Renal pelvis (tissue), 12 donors: ENCODE data around the gene WFIKKN2. TPM values are rescaled to one million over a fixed set of nuclear protein-coding genes. Genes with fewer than 3 reads are reported as not detected.
"Not testable (repeated sequence)": the region's sequence is repeated elsewhere in the genome, so short reads cannot be mapped to it uniquely, and the experiment has no call there.

ENCODE experiments used
- DNase-seq: peaks from one replicate; pipeline ENCODE4 v3.0.0-alpha.2; 2013
- long read RNA-seq, 16 experiments: transcript quantifications; one replicate each; lab custom pipeline, GENCODE V29; 2026
- polyA plus RNA-seq, 3 donors: library from polyadenylated mRNA; unstranded; fragments of 120-200 nt; gene quantifications; one replicate each; pipeline ENCODE4 v1.2.1, GENCODE V29; 2013; ENCODE audit not compliant: insufficient read length in 3 of 3

Gene WFIKKN2, protein sequence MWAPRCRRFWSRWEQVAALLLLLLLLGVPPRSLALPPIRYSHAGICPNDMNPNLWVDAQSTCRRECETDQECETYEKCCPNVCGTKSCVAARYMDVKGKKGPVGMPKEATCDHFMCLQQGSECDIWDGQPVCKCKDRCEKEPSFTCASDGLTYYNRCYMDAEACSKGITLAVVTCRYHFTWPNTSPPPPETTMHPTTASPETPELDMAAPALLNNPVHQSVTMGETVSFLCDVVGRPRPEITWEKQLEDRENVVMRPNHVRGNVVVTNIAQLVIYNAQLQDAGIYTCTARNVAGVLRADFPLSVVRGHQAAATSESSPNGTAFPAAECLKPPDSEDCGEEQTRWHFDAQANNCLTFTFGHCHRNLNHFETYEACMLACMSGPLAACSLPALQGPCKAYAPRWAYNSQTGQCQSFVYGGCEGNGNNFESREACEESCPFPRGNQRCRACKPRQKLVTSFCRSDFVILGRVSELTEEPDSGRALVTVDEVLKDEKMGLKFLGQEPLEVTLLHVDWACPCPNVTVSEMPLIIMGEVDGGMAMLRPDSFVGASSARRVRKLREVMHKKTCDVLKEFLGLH
- polyA plus RNA-seq, result 1 to 10 TPM in 2 of 3 donors, under 1 TPM in 1; 0.70 to 1.2 (median 1.1) TPM
- long read RNA-seq, donor 1, result 0 reads
- long read RNA-seq, donor 2, partial matches to known transcripts, result 0 of 1 reads
- long read RNA-seq, donor 2, other reads (novel, unspliced or antisense), result 0 of 1 reads
- long read RNA-seq, donor 3, result 0 reads
- long read RNA-seq, donor 4, result 0 reads
- long read RNA-seq, donor 5, partial matches to known transcripts, result 0 of 1 reads
- long read RNA-seq, donor 5, other reads (novel, unspliced or antisense), result 0 of 1 reads
- long read RNA-seq, donor 6, result 0 reads
- long read RNA-seq, donor 7, result 0 reads
- long read RNA-seq, donor 8, partial matches to known transcripts, result 0 of 2 reads
- long read RNA-seq, donor 8, other reads (novel, unspliced or antisense), result 0 of 2 reads
- long read RNA-seq, donor 9, partial matches to known transcripts, result 0 of 1 reads
- long read RNA-seq, donor 9, other reads (novel, unspliced or antisense), result 0 of 1 reads
- long read RNA-seq, donor 10, partial matches to known transcripts, result 0 of 1 reads
- long read RNA-seq, donor 10, other reads (novel, unspliced or antisense), result 0 of 1 reads
- long read RNA-seq, donor 11, result 0 reads
- long read RNA-seq, donor 12, partial matches to known transcripts, result 0 of 1 reads
- long read RNA-seq, donor 12, other reads (novel, unspliced or antisense), result 0 of 1 reads
- long read RNA-seq, donor 13, partial matches to known transcripts, result 0 of 1 reads
- long read RNA-seq, donor 13, other reads (novel, unspliced or antisense), result 0 of 1 reads
- long read RNA-seq, donor 14, result 0 reads
- long read RNA-seq, donor 15, result 0 reads
- long read RNA-seq, donor 16, result 0 reads

DNA sequence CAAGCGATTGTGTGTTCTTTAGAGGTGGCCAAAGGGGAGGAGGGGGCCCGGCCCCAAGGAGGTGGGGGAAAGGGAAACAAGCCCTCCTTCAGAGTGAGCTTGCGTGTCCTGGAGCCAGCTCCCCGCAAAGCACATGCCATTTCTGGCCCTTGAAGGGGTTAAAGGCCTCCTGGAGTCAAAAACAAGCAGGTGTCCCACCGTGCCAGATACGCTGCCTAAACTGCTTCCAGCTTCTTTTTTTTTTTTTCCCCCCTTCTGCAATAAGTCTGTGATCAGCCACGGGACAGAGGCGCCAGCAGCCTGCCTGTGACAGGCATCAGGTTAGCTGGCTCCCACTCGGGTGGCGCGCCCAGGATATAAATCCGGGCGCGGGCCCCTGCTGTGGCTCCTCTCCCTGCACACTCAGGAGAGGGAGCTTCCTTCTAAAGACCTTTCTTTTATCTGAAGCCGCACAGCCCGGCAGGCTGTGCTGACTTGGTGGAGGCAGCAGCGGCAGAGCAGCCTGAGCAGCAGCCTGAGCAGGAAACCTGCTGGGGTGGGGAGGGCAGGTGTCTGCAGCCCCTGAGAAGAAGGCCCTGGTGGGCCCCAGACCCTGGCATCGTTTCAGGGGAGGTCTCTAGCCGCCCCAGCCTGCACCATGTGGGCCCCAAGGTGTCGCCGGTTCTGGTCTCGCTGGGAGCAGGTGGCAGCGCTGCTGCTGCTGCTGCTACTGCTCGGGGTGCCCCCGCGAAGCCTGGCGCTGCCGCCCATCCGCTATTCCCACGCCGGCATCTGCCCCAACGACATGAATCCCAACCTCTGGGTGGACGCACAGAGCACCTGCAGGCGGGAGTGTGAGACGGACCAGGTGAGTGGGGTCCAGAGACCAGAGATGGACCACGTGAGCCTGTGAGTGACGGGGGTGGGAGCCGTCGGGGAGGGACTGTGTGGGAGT lies at the start of gene WFIKKN2:
TSS of gene WFIKKN2 (plus strand) at position 286 of the 934 bp plus-strand sequence. CDS start at position 638, 352 bp downstream.
- no peak for DNase-seq

DNA sequence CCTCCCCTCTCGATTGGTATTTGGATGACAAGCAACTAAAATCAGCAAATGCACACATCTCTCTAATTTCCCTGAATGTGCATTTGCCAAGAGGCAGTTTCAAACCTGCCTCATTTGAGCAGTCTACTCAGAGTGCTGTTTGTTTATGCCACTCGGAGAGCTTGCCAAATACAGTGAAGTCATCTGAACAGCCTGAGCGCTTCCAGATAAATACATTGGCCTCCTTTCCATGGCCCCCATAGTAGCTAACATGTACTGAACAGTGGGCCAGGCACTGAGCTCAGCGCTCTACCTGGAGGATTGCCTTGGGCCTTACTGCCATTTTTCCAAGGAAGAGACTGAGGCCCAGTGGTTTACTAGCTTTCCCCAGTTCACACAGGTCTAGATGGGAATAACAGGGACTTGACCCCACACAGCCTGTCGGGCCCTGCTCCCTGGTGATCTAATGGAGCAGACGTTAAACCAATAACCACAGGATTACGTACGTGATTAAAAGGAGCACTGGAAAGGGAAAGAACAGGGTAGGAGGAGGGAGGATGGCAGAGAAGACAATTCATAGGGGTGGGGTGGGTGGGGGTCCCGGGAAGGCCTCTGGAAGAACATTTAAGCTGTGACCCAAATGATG lies 49.3 kb upstream of the WFIKKN2 start:
- DNase-seq, result no peak

DNA sequence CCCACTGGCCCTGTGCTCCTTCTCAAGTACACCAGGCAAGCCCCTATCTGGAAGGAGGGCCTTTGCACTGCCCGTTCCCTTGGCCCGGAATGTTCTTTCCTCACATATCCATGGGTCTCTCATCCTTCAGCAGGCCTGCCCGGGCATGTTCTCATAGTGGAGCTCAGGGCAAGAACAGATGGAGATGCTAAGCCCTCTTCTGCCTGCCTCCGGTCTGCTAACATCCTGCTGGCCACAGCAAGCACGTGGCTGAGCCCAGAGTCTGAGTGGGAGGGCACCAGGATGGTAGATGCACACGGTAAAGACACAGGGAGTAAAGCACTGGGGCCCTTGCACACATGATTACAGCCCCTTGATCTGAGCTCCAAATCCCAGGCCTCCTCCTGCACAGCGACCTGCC lies 48.3 kb upstream of the WFIKKN2 start:
- no peak for DNase-seq

DNA sequence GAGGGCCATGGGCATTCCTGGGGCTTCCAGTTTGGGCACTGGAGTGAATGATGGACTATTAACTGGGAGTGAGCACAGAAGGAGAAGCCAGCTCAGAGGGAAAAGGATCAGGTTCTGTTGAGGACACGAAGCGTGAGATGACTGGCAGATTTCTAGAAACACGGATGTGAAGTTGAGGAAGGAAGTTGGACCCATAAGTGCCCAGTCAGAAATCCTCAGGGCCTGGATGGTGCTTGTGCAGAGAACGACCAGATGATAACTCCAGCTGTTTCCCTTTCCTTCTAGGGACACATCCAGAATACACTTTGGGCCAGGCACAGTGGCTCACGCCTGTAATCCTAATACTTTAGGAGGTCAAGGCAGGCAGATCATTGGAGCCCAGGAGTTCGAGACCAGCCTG lies 44.8 kb upstream of the WFIKKN2 start:
- DNase-seq, result no peak

DNA sequence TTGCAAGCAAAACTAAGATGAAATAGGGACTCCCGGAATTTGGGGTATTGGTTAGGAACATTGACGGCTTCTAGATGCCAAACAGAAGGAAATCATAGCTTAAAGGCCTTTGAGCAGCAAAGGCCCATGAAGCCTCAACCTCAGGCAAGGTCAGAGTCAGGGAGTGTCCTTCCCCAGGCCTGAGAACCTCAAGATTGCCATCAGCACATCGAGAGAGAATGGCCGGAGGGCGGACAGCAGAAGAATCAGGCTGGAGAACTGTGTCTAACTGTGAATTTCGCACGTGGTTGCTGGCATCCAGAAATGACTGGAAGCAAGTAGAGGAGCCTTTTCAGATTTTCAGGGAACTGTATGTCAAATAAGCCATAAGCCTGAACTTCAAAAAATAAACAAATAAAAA lies 43.3 kb upstream of the WFIKKN2 start:
- DNase-seq, result no peak

DNA sequence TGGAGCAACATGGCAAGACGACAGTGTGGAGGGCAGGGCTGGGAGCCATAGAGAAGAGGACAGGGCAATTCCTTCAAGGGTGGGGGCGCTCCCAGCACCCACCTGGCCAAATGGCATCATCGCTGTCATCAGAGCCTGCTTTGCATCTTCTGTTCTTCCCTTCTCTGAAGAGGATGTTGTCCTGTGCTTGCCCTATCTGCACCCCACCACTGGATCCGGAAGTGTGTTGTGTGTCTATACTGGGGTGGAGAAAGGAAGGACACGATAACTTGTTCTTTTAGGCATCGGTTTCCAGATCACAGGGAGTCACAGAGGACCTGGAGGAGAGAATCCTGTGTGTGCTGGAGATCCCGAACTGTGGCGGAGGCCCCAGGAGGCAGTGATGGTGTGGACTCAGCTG lies 42.4 kb upstream of the WFIKKN2 start:
- DNase-seq, result no peak

DNA sequence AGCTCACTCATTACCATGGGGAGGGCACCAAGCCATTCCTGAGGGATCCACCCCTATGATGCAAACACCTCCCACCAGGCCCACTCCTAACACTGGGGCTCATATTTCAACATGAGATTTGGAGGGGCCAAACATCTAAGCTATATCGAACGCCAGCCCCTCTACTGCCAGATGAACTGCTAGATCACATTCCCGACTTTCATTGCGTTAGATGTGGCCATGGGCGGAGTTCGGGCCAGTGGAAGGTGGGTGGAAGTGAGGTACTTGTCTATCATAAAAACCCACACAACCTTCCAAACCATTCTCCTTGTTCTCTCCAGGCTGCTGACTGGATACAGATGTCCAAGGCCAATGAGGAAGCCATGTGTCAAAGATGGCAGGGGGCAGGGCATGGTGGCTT lies 41.0 kb upstream of the WFIKKN2 start:
- no peak for DNase-seq

DNA sequence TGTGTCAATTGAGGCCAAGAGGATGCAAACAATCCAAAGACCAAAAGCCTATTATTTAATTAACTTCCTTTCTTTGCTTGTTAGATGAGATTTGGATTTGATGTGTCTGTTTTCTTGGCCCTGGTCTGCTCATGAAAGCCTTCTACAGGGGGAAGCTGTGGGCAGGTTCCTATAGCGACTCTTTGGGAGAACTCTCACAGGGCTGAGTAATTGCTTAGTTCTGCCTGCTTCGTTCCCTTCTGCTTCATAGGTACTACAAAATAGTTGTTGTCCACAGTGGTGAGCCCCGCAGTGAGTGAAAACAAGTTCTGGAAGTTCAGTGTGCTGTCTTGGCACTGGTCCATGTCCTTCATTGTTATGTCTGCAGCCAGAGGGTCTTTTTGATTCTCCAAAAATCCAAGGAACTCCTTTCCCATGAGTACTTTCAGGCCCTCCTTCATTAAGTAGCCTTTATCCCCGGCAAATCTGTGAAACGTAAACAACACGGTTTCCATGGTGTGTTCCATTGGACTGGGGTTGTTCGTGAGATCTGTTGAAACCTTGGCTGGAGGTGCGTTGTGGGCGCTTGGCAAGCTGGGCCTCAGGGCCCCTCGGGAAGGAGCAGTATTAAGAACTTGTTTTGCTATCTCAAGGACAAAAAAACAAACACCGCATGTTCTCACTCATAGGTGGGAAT lies 38.1 kb upstream of the WFIKKN2 start:
- DNase-seq, result no peak

DNA sequence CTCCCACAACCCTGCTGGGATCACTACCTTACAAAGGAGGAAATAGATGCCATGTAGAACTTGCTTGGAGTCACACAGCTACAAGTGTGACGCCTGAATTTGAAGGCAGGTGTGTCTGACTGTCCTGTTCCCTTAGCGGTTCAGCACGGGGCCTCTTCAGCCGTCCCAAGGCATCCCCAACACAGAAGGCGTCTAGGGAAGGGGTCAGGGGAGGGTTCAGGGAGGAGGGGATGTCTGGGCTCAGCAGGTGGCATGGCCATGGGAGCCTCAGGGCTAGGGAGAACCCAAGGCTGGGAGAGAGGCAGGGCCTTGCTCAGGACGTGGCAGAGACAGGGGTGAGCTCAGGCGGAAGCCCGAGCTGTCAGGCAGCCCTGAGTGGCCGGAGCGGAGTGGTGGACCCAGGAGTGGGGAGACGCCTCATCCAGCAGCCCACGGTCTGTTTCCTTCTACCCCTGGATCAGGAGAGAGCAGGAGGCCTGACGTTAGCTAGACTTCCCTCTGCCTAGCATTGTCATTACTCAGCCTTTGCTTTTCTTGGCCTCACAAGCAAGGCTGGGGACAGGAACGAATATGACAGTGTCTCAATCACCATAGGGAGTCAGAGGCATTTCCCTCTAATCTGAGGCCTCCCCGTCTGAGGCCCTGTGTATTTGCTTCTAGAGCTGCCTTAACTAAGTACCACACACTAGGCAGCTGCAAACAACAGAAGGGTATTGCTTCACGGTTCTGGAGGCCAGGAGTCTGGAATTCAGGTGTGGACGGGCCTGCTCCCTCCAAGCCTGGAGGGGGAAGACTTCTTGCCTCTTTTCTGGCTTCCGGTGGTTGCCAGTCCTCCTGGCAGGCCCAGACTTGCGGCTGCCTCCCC lies 36.7 kb upstream of the WFIKKN2 start:
- DNase-seq, result no peak

DNA sequence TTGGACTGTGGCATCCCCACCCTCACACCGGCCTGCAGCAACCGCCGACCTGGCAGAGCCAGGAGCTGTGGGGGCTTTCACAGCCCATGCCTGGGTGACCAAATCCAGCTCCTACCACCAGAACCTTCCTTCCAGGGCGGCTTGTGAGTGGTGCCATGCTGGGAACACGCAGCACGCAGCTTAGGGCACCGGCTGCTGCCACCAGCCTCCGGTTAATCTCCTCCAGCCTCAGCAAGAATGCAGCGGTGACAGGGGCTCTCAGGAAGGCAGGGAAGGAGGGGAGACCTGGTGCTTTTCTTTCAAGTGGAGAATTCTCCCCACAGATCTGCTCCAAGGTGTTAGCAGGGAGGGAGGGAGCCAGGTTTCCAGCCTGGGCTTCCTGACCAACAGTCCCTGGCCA lies 35.8 kb upstream of the WFIKKN2 start:
- no peak for DNase-seq

DNA sequence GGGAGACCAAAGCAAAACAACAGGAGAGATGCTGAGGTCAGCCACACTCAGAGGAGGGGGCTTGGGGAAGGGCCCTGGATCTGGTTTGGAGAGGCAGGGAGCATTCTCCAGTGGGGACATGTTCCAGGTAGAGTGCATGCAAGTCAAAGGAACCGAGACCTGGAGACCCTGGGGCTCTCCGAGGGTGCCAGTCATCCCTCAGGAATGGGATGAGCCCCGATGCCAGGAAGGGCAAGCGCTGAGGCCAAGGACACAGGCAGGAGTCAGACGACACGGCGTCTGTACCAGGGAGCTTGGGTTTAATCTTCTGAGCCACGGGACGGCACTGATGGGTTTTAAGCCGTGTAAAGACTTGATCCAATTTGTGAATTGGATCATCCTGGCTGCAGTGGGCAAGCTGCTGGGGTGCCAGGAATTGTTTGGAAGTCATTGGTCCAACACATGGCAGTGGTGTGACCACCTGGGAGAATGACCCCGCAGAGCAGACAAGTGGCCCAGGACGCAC lies 35.1 kb upstream of the WFIKKN2 start:
- no peak for DNase-seq

DNA sequence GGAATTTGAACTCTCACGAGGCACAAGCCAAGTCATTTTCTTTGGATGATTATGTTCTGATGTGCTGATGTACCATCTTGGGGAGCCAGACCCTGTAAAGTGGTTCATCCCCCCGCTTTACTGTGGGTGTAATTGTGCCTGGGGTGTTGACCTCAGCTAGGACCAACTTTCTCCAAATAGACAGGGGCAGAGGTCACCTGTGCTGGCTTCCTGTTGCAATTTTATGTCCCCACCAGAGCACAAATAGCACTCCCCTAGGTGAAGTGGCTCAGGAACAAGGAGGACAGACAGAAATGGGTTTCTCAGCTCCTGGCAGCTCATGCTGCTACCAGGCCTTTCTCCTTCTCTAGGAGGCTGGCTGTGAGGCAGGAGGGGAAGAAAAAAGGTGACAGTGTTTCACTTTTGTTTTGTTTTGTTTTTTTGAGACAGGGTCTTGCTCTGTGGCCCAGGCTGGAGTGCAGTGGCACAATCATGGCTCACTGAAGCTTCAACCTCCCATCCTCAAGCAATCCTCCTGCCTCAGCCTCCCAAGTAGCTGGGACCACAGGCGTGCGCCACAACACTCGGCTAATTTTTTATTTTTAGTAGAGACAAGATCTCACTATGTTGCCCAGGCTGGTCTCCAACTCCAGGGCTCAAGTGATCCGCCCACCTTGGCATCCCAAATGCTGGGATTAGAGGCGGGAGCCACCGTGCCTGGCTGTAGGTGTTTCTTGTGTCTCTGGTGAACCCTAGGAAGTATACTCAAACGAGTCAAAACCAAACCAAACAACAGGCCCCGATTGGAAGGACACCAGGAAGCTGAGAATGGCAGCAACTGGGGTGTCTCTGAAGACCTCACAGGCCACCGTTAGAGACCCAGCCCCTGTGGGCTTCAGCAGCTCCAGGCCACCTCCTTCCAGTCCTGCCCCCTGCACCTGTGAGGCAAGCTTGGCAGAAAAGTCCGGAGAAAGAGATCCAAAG lies 32.5 kb upstream of the WFIKKN2 start:
- no peak for DNase-seq

DNA sequence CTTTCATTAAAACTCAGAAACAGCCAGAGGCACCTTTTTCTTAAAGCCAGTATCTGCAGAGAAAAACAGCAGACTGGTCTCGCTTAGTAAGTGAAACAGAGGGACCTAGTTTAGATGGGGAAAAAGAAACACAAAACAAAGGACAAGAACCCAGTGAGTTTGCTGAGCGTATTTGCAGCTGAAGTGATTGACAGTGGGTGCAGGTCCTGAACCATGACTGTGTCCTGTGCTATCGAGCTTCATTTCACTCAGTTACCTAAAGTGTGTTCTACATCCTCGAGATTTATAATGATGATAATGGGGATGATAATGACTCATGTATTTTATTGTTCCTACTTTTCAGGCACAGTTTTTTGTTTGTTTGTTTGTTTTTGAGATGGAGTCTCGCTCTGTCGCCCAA lies 31.7 kb upstream of the WFIKKN2 start:
- DNase-seq, result no peak

DNA sequence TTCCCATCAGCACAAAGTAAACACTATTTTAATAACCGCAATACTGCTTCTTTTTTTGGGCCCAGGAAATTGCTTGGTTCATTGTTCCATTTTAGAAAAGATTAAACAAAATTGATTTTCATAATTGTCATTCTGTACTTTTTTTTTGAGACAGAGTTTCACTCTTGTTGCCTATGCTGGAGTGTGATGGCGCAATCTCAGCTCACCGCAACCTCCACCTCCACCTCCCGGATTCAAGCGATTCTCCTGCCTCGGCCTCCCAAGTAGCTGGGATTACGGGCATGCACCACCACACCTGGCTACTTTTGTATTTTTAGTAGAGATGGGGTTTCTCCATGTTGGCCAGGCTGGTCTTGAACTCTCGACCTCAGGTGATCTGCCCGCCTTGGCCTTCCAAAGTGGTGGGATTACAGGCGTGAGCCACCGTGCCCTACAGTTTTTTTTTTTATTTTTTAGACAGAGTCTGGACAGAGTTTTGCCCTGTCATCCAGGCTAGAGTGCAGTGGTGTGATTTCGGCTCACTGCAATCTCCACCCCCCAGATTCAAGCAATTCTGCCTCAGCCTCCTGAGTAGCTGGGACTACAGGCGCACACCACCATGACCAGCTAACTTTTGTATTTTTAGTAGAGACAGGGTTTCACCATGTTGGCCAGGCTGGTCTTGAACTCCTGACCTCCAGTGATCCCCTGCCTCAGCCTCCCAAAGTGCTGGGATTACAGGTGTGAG lies 30.5 kb upstream of the WFIKKN2 start:
- DNase-seq, result not testable (repeated sequence)

DNA sequence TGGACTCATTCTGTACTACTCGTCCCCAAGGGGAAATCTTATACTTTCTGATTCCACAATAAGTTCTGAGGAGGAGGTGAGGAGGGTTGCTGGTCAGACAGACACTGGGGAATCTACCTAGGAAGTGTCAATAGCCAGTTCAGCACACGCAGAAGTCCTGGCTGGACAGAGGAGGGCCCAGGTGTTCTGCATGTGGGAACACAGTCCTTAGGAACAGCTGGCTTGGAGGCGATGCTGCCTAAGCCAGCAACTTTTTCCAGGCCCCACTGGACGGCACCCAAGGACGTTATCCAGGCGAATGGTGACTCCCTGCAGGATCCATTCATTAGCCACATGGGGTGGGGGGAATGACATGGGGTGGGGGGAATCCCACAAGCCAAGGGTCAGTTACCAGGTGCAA lies 29.9 kb upstream of the WFIKKN2 start:
- DNase-seq, result no peak

DNA sequence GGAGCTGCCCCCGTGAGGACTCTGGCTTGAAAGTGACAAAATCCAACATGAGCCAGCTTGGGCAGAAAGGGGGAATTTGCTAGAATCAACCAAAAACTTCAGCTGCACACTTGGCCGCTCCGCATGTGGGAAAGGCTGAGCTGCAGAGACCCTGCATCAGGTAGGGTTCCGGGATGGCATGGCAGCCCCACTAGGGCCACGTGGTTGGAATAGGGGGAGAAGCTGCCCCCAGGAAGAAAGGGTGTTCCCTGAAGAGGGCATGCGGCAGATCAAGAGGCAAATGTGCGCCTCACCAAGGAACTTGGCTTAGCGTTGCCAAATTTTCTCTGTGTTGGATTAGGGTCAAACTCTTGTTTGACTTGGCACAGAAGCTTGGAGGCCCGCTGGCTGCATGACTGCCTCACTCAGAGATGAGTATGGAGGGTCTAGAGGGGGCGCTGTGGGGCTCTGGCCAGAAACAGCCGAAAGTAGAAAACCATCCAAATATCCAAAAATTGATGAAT lies 29.2 kb upstream of the WFIKKN2 start:
- DNase-seq, result no peak
